RWPE2 (cell line): Measurements from ENCODE around the gene L2HGDH.
"Not testable (repeated sequence)": the region's sequence is repeated elsewhere in the genome, so short reads cannot be mapped to it uniquely, and the experiment has no call there.

Source experiments
- ATAC-seq: fragments of 200-7000 bp; cut with Tn5 transposase; 3 replicates; pipeline ENCODE4 v1.9.1; 2021; ENCODE audit warnings: low read depth
- DNase-seq: peaks from one replicate; pipeline ENCODE4 v3.0.0-alpha.2; 2020; ENCODE audit warnings: low spot score
- H3K27ac ChIP-seq: fragments of 450-650 bp; 2 replicates; pipeline ENCODE4 v1.5.1; 2017; ENCODE audit warnings: mild to moderate bottlenecking; ENCODE audit not compliant: poor library complexity, severe bottlenecking
- H3K27me3 ChIP-seq: fragments of 250-450 bp; sonication (Bioruptor Pico); 2 replicates; pipeline ENCODE4 v1.5.1; 2021; ENCODE audit warnings: mild to moderate bottlenecking, moderate library complexity; ENCODE audit not compliant: insufficient read depth, poor library complexity, severe bottlenecking
- H3K36me3 ChIP-seq: fragments of 250-450 bp; sonication (Bioruptor Pico); 2 replicates; pipeline ENCODE4 v1.5.1; 2020; ENCODE audit warnings: low read depth, mild to moderate bottlenecking, moderate library complexity
- H3K4me1 ChIP-seq: fragments of 250-450 bp; sonication (Bioruptor Pico); 2 replicates; pipeline ENCODE4 v1.5.1; 2021; ENCODE audit warnings: mild to moderate bottlenecking, moderate library complexity; ENCODE audit not compliant: insufficient read depth, poor library complexity, severe bottlenecking
- H3K4me3 ChIP-seq: fragments of 250-450 bp; sonication (Bioruptor Pico); 2 replicates; pipeline ENCODE4 v1.5.1; 2021; ENCODE audit warnings: mild to moderate bottlenecking, moderate library complexity; ENCODE audit not compliant: severe bottlenecking
- H3K9me3 ChIP-seq: fragments of 250-450 bp; sonication (Bioruptor Pico); 2 replicates; pipeline ENCODE4 v1.5.1; 2021; ENCODE audit warnings: mild to moderate bottlenecking, moderate library complexity; ENCODE audit not compliant: severe bottlenecking
- TF ChIP-seq, protein P1 (sequence below): fragments of 450-650 bp; IDR thresholded peaks from one replicate; pipeline ENCODE4 v1.5.1; 2017; ENCODE audit warnings: mild to moderate bottlenecking, moderate library complexity; ENCODE audit not compliant: poor library complexity, severe bottlenecking

L2HGDH gene

DNA sequence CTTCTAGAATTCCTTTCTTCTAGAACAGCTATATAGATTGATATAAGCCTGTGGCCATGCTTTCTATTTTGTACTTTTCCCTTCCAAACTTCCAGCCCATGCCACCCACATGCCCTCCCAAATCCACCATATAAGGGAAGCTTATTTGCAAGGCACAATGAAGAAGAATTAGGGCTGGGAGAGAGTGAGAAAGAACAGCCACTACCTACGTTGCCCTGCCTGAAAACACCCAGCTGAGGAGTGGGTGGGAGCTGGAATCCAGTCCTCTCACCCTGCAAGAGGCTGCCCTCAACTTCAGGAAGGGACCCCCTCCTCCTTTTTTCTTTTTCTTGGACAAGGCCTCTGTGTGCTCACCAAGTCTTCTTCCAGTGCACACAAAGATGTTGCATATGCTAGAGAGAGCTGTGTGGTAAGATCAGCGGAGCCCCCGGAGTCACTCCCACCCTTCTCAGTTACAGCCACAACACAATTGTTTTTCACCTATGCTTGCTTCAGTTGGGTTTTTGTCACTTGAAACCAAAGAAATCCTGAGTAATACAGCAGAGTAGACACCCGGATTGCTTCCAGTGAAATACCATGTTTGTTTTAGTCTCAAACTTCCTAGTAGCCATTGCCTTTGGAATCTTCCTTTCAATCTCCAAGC lies 45.8 kb upstream of the L2HGDH start:
- TF ChIP-seq, protein P1, sequence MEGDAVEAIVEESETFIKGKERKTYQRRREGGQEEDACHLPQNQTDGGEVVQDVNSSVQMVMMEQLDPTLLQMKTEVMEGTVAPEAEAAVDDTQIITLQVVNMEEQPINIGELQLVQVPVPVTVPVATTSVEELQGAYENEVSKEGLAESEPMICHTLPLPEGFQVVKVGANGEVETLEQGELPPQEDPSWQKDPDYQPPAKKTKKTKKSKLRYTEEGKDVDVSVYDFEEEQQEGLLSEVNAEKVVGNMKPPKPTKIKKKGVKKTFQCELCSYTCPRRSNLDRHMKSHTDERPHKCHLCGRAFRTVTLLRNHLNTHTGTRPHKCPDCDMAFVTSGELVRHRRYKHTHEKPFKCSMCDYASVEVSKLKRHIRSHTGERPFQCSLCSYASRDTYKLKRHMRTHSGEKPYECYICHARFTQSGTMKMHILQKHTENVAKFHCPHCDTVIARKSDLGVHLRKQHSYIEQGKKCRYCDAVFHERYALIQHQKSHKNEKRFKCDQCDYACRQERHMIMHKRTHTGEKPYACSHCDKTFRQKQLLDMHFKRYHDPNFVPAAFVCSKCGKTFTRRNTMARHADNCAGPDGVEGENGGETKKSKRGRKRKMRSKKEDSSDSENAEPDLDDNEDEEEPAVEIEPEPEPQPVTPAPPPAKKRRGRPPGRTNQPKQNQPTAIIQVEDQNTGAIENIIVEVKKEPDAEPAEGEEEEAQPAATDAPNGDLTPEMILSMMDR, result no peak
- H3K4me3 ChIP-seq, result no peak overlapping the region
- H3K27ac ChIP-seq, result no peak overlapping the region
- no peaks in the 10 kb centered on the region for H3K9me3 ChIP-seq
- no peaks in the 10 kb centered on the region for H3K36me3 ChIP-seq
- DNase-seq (no peak), ATAC-seq (no peak)
- no peaks in the 10 kb centered on the region for H3K27me3 ChIP-seq
- peaks cover 12% of the 10 kb centered on the region for H3K4me1 ChIP-seq

DNA sequence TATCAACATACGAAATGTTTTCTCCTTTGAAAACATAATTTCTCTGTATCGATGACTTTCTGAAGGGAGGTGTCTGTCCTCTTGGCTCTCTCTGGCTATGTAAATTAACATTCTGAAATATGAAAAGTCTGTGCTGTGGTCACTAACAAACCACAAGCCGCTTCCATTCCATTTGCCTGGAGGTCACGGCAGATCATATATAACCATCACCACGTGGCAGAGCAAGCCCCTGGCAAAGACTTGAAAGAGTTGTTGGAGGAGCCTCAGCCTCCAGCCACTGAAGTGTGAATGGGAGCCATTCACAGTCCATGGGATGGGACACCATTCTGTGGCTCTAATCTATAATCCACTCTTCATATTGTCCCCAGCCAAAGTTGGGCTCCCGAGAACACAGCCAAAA lies 45.1 kb upstream of the L2HGDH start:
- TF ChIP-seq, protein P1, result no peak
- no peaks in the 10 kb centered on the region for H3K27me3 ChIP-seq
- no peak overlapping the region for H3K27ac ChIP-seq
- no peak for ATAC-seq
- no peak overlapping the region for H3K4me3 ChIP-seq
- no peaks in the 10 kb centered on the region for H3K9me3 ChIP-seq
- H3K36me3 ChIP-seq, result no peaks in the 10 kb centered on the region
- peaks cover 12% of the 10 kb centered on the region for H3K4me1 ChIP-seq
- DNase-seq, result no peak

GRCh38 chr14:50356283-50356682 lies 44.3 kb upstream of the L2HGDH start:
- not testable (repeated sequence) for H3K36me3 ChIP-seq, H3K27ac ChIP-seq, H3K4me1 ChIP-seq, H3K9me3 ChIP-seq, H3K27me3 ChIP-seq, DNase-seq, H3K4me3 ChIP-seq, ATAC-seq

DNA sequence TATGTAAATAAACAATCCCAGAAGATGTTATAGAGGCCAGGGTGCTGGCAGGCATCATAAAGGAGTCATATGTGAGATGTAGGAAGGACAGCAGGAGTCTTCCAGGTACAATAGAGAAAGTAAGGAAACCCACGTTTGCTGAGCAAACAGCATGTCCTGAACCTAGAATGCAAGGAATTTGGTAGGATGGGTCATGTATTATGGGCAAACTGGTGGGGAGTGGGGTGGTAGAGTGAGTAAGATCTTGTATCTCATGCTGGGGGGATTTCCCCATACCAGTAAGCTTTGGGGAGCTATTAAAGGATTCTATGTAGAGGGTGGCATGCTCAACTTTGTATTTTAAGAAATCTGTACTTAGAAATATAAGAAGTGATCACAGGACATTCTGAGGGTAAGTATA lies 43.7 kb upstream of the L2HGDH start:
- TF ChIP-seq, protein P1, result no peak

DNA sequence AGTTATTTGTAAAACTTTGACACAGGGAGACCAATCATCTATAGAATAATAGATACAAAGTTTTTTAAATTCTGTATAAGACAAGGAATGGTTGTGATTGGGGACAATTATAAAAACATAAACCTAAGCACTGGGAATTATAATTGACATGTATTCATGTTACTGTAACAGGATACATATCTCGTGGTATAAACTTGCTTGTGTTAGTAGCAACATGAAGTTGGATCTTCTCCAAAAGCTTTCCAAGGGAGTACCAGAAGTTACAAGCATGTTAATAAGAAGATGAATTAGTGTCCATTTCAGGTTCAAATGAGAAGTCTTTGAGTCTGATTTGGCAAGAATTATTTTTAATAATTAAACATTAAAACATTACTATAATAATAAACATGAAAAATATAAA lies 42.5 kb upstream of the L2HGDH start:
- no peak overlapping the region for H3K4me3 ChIP-seq
- DNase-seq, result no peak
- H3K36me3 ChIP-seq, result no peaks in the 10 kb centered on the region
- H3K27ac ChIP-seq, result no peak overlapping the region
- TF ChIP-seq, protein P1, result no peak
- no peaks in the 10 kb centered on the region for H3K27me3 ChIP-seq
- H3K4me1 ChIP-seq, result no peaks in the 10 kb centered on the region
- no peak for ATAC-seq
- no peaks in the 10 kb centered on the region for H3K9me3 ChIP-seq

More for the DNA sequence above, 43.7 kb upstream of the L2HGDH start:
- no peak overlapping the region for H3K4me3 ChIP-seq
- peaks cover 4% of the 10 kb centered on the region for H3K4me1 ChIP-seq
- ATAC-seq (no peak; the same call in 2 of the 3 replicates), DNase-seq (no peak)
- H3K27ac ChIP-seq, result no peak overlapping the region
- H3K36me3 ChIP-seq, result no peaks in the 10 kb centered on the region
- no peaks in the 10 kb centered on the region for H3K9me3 ChIP-seq
- H3K27me3 ChIP-seq, result no peaks in the 10 kb centered on the region
